Mesodermal cell (in vitro differentiated cells): ENCODE data around the gene SYT5.
"Not testable (repeated sequence)": the region's sequence is repeated elsewhere in the genome, so short reads cannot be mapped to it uniquely, and the experiment has no call there.

Source experiments
- H3K27ac ChIP-seq: 2 replicates; pipeline ENCODE4 v1.7.0; 2013; ENCODE audit warnings: mild to moderate bottlenecking, low read depth, low read length, moderate library complexity; ENCODE audit not compliant: severe bottlenecking
- H3K36me3 ChIP-seq: 2 replicates; pipeline ENCODE4 v1.7.1; 2013; ENCODE audit warnings: mild to moderate bottlenecking, low read length, moderate library complexity; ENCODE audit not compliant: control insufficient read depth, insufficient read depth
- H3K4me1 ChIP-seq: one replicate; pipeline ENCODE4 v1.7.1; 2013; ENCODE audit warnings: mild to moderate bottlenecking, low read length; ENCODE audit not compliant: insufficient read depth, control insufficient read depth, poor library complexity, severe bottlenecking
- H3K4me3 ChIP-seq: 2 replicates; pipeline ENCODE4 v1.7.0; 2013; ENCODE audit warnings: low read length, control low read depth, mild to moderate bottlenecking; ENCODE audit not compliant: insufficient read depth, poor library complexity, severe bottlenecking; ENCODE audit errors: extremely low read depth
- H3K9me3 ChIP-seq: 2 replicates; pipeline ENCODE4 v1.7.1; 2013; ENCODE audit warnings: mild to moderate bottlenecking, low read length, moderate library complexity; ENCODE audit not compliant: control insufficient read depth
- WGBS, 2 experiments: methylation state at CpG; one replicate each; pipeline ENCODE4 v1.1.5; 2013; ENCODE audit warnings: missing lambda C conversion rate in 2 of 2; ENCODE audit not compliant: insufficient coverage in 2 of 2; 5-methylcytosine and 5-hydroxymethylcytosine counted together

Gene SYT5

GRCh38 chr19:55224679-55225414, 44.8 kb upstream of the SYT5 start:
- not testable (repeated sequence) for H3K4me1 ChIP-seq, H3K27ac ChIP-seq, H3K4me3 ChIP-seq, H3K9me3 ChIP-seq
- WGBS, 2 experiments = 73 to 85% methylated on average over 2 to 4 of the region's 11 CpGs
- H3K36me3 ChIP-seq = peaks cover 32% of the 10 kb centered on the region

DNA sequence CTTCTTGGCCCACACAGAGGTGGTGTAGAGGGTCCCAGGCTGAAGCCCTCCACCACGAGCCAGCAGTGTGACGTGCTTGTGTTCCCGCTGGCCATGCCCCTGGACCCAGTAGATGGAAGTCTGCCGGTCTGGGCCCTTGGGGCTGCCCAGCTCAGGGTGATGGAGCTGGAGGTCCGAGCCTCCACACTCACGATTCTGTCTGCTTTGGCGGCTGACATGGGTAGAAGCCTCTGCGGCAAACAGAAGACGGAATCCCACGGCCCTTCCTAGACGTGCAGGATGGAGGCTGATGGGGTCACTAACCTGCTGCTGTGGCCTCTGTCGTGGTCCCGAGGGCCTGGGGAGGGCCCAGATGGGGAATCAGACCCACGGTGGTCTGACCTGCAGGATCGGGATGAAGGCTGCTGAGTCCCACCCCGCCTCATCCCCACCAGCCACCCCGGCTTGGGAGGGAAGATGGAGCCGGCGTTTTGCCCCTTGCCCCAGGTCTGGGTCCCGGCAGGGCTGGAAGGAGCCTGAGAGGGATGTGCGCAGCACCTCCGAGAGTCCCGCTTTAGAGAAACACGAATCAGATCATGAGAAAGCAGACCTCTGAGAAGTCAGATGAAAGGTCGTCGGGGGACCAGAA, 44.1 kb upstream of the SYT5 start:
- Histone ChIP-seq H3K27ac (no peak overlapping the region), H3K4me3 (no peak overlapping the region), H3K36me3 (peaks cover 25% of the 10 kb centered on the region), H3K4me1 (no peaks in the 10 kb centered on the region), H3K9me3 (no peaks in the 10 kb centered on the region)
- 92 to 94% methylated on average over 25 to 26 of the region's 26 CpGs for WGBS, 2 experiments

- no peak overlapping the region for H3K27ac ChIP-seq
- 95 to 98% methylated on average over 17 of the region's 17 CpGs for WGBS, 2 experiments
- H3K4me3 ChIP-seq = no peak overlapping the region
- peaks cover 19% of the 10 kb centered on the region for H3K36me3 ChIP-seq
- no peaks in the 10 kb centered on the region for H3K9me3 ChIP-seq
- no peaks in the 10 kb centered on the region for H3K4me1 ChIP-seq
Measured at GRCh38 chr19:55223291-55224037, 43.4 kb upstream of the SYT5 start.

- Histone ChIP-seq H3K27ac (no peak overlapping the region), H3K36me3 (no peaks in the 10 kb centered on the region), H3K4me3 (no peak overlapping the region), H3K9me3 (no peaks in the 10 kb centered on the region), H3K4me1 (peaks cover 5% of the 10 kb centered on the region)
- WGBS, 2 experiments = 82 to 84% methylated on average over 5 to 7 of the region's 9 CpGs
Measured at GRCh38 chr19:55220525-55220924, 40.4 kb upstream of the SYT5 start.

DNA sequence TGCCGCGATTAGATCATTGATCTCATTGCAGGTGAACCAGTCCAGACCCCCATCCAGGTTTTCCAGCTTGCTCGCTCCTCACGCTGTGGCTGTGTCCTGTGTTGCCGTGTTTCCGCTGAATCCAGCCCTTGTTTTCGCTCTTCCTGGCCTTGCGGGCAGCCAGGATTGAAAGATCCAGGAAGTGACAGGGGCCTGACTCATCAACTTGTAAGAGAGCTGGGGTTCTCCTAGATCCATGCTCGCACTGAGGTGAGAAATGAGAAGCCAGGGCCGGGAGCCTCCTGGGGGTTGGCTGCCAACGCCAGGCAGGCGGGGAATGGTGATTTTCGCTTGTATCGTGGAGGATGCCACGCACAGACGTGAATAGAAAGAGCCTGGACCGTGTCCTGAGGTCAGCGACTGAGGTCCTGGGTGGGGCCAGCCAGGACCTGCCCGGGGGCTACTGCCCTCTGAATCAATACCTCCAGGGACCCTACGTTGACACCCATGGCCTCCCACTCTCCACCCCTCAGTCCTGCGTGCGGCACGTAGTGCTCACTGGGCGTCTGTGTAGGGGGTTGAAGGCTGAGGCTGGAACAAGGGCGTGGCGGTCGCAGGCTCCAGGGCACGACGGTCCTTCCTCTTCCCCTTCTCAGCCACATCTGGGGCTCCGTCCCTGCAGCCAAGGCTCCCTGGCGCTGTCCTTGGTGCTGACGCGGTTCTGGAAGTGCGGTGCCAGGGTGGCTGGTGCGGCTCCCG, 36.5 kb upstream of the SYT5 start:
- peak overlapping the region; percentile 92 for H3K27ac ChIP-seq
- 3 to 5% methylated on average over 20 to 23 of the region's 36 CpGs for WGBS, 2 experiments
- H3K36me3 ChIP-seq = no peaks in the 10 kb centered on the region
- H3K9me3 ChIP-seq = peaks cover 12% of the 10 kb centered on the region
- H3K4me1 ChIP-seq = peaks cover 5% of the 10 kb centered on the region
- H3K4me3 ChIP-seq = peak overlapping the region; percentile 40

DNA sequence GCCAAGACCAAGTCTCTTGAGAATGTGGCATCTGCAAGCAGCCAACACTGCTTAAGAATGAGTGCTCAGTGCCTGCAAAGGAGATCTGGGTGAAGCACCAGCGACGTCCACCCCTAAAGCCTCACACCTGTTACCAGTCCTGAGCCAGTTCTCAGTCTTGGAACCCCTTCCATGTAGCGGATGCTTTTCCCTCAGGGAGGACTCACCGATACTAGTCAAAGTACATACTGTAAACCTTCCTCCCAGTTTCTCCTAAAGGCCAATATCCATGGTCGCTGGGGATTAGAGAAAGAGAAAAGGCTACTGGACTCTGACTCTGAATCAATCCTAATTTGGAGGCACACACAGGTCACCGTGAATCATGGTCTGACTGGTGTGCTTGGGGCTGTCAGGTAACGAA, 33.5 kb upstream of the SYT5 start:
- Histone ChIP-seq H3K9me3 (peaks cover 12% of the 10 kb centered on the region), H3K4me1 (peaks cover 16% of the 10 kb centered on the region), H3K4me3 (no peak overlapping the region), H3K36me3 (no peaks in the 10 kb centered on the region), H3K27ac (no peak overlapping the region)
- WGBS, 2 experiments = 93% methylated on average over 5 to 6 of the region's 7 CpGs

- Histone ChIP-seq H3K9me3 (peaks cover 12% of the 10 kb centered on the region), H3K36me3 (no peaks in the 10 kb centered on the region), H3K4me3 (no peak overlapping the region), H3K4me1 (peaks cover 16% of the 10 kb centered on the region), H3K27ac (no peak overlapping the region)
- 71% methylated on average over 1 of the region's 3 CpGs; no CpG with 5 or more reads in 1 of the 2 experiments for WGBS, 2 experiments
Measured at GRCh38 chr19:55212447-55212846, 32.4 kb upstream of the SYT5 start.

- Histone ChIP-seq H3K4me3 (no peak overlapping the region), H3K9me3 (peaks cover 12% of the 10 kb centered on the region), H3K36me3 (no peaks in the 10 kb centered on the region), H3K4me1 (peaks cover 16% of the 10 kb centered on the region), H3K27ac (no peak overlapping the region)
- 71 to 72% methylated on average over 10 to 15 of the region's 17 CpGs for WGBS, 2 experiments
Measured at GRCh38 chr19:55209693-55210472, 29.8 kb upstream of the SYT5 start.

GRCh38 chr19:55208880-55209692, 29.0 kb upstream of the SYT5 start, which contains the start of gene PTPRH:
TSS of gene PTPRH (minus strand) at chr19:55209501. CDS start at chr19:55209433, 68 bp downstream.
- Histone ChIP-seq H3K36me3 (no peaks in the 10 kb centered on the region), H3K27ac (no peak within 1 kb of the TSS), H3K4me3 (no peak within 1 kb of the TSS), H3K4me1 (peaks cover 16% of the 10 kb centered on the region), H3K9me3 (peaks cover 9% of the 10 kb centered on the region)
- 79 to 84% methylated on average over 11 of the region's 18 CpGs for WGBS, 2 experiments
